OCI-LY7 (cell line): ENCODE data around the gene AK2. TPM values are rescaled to one million over a fixed set of nuclear protein-coding genes. Genes with fewer than 3 reads are reported as not detected.

Experiments
- BruUV-seq: library from RNA; stranded (reverse); fragments of 400-500 nt; replicated peaks from 2 replicates; lab custom pipeline; 2021; lab: Mats Ljungman, UMichigan
- CTCF ChIA-PET: fragments of 300-600 bp; sonication (Branson Sonifier 250); formaldehyde crosslinking; loops from one replicate; lab custom pipeline; 2022; ENCODE audit warnings: antibody characterized with exemption; ENCODE audit not compliant: unreplicated experiment; lab: Charles Lee
- POLR2A ChIA-PET: fragments of 300-600 bp; sonication (Branson Sonifier 250); formaldehyde crosslinking; loops from one replicate; lab custom pipeline; 2022; ENCODE audit warnings: antibody characterized with exemption; lab: Charles Lee
- DNase-seq: peaks from one replicate; pipeline ENCODE4 v3.0.0-alpha.2; 2015; ENCODE audit warnings: low spot score
- H2AFZ ChIP-seq: fragments of 200-600 bp; sonication (generic), shearing (Covaris generic); 2 replicates; pipeline ENCODE4 v1.6.1; 2014; ENCODE audit warnings: mild to moderate bottlenecking, antibody characterized with exemption, low read length, moderate library complexity
- H3K27ac ChIP-seq: fragments of 200-600 bp; sonication (generic); 2 replicates; pipeline ENCODE4 v1.5.1; 2014; ENCODE audit warnings: mixed run types, low read depth, mild to moderate bottlenecking, moderate library complexity, low read length, inconsistent platforms; ENCODE audit not compliant: poor library complexity, severe bottlenecking
- H3K36me3 ChIP-seq: fragments of 200-600 bp; sonication (generic); 2 replicates; pipeline ENCODE4 v1.6.1; 2014; ENCODE audit warnings: mild to moderate bottlenecking, antibody characterized with exemption, low read length, moderate library complexity, mixed read lengths; ENCODE audit not compliant: insufficient read depth
- H3K4me1 ChIP-seq: fragments of 200-600 bp; sonication (generic); 2 replicates; pipeline ENCODE4 v1.5.1; 2014; ENCODE audit warnings: mild to moderate bottlenecking, low read length; ENCODE audit not compliant: insufficient read depth, poor library complexity, severe bottlenecking
- H3K4me2 ChIP-seq: fragments of 200-600 bp; sonication (generic); 2 replicates; pipeline ENCODE4 v1.6.1; 2014; ENCODE audit warnings: mild to moderate bottlenecking, low read length
- H3K4me3 ChIP-seq: fragments of 200-600 bp; sonication (generic); 2 replicates; pipeline ENCODE4 v1.5.1; 2014; ENCODE audit warnings: mild to moderate bottlenecking, low read depth, low read length; ENCODE audit not compliant: poor library complexity, severe bottlenecking
- H3K79me2 ChIP-seq: fragments of 200-600 bp; sonication (generic); 2 replicates; pipeline ENCODE4 v1.6.1; 2016; ENCODE audit warnings: low read depth, mild to moderate bottlenecking, low read length, moderate library complexity, mixed read lengths; ENCODE audit not compliant: insufficient read depth
- H3K9me2 ChIP-seq: fragments of 200-600 bp; sonication (generic); 2 replicates; pipeline ENCODE4 v1.6.1; 2016; ENCODE audit warnings: mild to moderate bottlenecking, low read length, mixed read lengths; ENCODE audit not compliant: insufficient read depth
- H3K9me3 ChIP-seq: fragments of 200-600 bp; sonication (generic); 2 replicates; pipeline ENCODE4 v1.6.1; 2014; ENCODE audit warnings: mild to moderate bottlenecking, mixed run types, low read length, mixed read lengths
- H4K20me1 ChIP-seq: fragments of 200-600 bp; sonication (generic); 2 replicates; pipeline ENCODE4 v1.6.1; 2014; ENCODE audit warnings: mild to moderate bottlenecking, antibody characterized with exemption, low read length, moderate library complexity, mixed read lengths; ENCODE audit not compliant: insufficient read depth
- CTCF ChIP-seq: fragments of 200-600 bp; sonication (generic); conservative IDR thresholded peaks from 2 replicates; pipeline ENCODE4 v1.5.1; 2014; ENCODE audit warnings: mild to moderate bottlenecking, antibody characterized with exemption, low read length, moderate library complexity, mixed read lengths
- EZH2phosphoT487 ChIP-seq: fragments of 200-600 bp; sonication (generic); IDR thresholded peaks from 2 replicates; pipeline ENCODE4 v1.6.1; 2018; ENCODE audit warnings: low read depth, borderline replicate concordance, mild to moderate bottlenecking, mixed run types, antibody characterized with exemption, low read length, moderate library complexity, mixed read lengths
- intact Hi-C: fragments of 100-400 bp; cut with micrococcal nuclease; formaldehyde crosslinking; loops from one replicate; pipeline ENCODE4 v1.10.0; 2022; ENCODE audit not compliant: unreplicated experiment
- total RNA-seq, 2 experiments: library from RNA; depleted of rRNA in 1 of 2; stranded (reverse); fragments of >200 nt in 1 of 2; shearing (Covaris generic) in 1 of 2; gene quantifications; 2 replicates each; pipeline ENCODE4 v1.2.3, GENCODE V29; 2014 to 2022

The AK2 gene
- total RNA-seq, 2 experiments from 2014 or later = 185 to 298 TPM

GRCh38 chr1:33049371-33049770 lies 12.7 kb upstream of the AK2 start:
- CTCF ChIA-PET = no interaction called here

GRCh38 chr1:33048426-33048825 lies 11.7 kb upstream of the AK2 start:
- Histone ChIP-seq H3K9me3 (no peaks in the 10 kb centered on the region), H4K20me1 (no peaks in the 10 kb centered on the region), H3K4me3 (no peak overlapping the region), H3K79me2 (no peaks in the 10 kb centered on the region), H3K9me2 (no peaks in the 10 kb centered on the region), H2AFZ (no peak overlapping the region), H3K36me3 (no peaks in the 10 kb centered on the region), H3K4me2 (no peak overlapping the region), H3K4me1 (no peaks in the 10 kb centered on the region), H3K27ac (no peak overlapping the region)
- DNase-seq = no peak
- intact Hi-C loops = no loop called here
- ChIA-PET POLR2A (no interaction called here), CTCF (no interaction called here)
- BruUV-seq = no TSS peak
- TF ChIP-seq CTCF = no peak
- no peak for TF ChIP-seq EZH2phosphoT487

More at GRCh38 chr1:33049371-33049770, 12.7 kb upstream of the AK2 start:
- Histone ChIP-seq H3K4me3 (no peak overlapping the region), H3K4me1 (no peaks in the 10 kb centered on the region), H3K9me2 (no peaks in the 10 kb centered on the region), H3K27ac (no peak overlapping the region), H3K36me3 (no peaks in the 10 kb centered on the region), H3K79me2 (no peaks in the 10 kb centered on the region), H3K9me3 (no peaks in the 10 kb centered on the region), H2AFZ (no peak overlapping the region), H3K4me2 (no peak overlapping the region), H4K20me1 (no peaks in the 10 kb centered on the region)
- TF ChIP-seq EZH2phosphoT487 (no peak), CTCF (no peak)
- no TSS peak for BruUV-seq
- intact Hi-C loops = no loop called here
- DNase-seq = no peak
- POLR2A ChIA-PET = no interaction called here

GRCh38 chr1:33047839-33048305 lies 11.2 kb upstream of the AK2 start:
- intact Hi-C loops = no loop called here
- Histone ChIP-seq H3K36me3 (no peaks in the 10 kb centered on the region), H3K4me3 (no peak overlapping the region), H3K4me2 (no peak overlapping the region), H3K27ac (no peak overlapping the region), H2AFZ (no peak overlapping the region), H3K4me1 (no peaks in the 10 kb centered on the region), H3K9me2 (no peaks in the 10 kb centered on the region), H3K9me3 (no peaks in the 10 kb centered on the region), H3K79me2 (no peaks in the 10 kb centered on the region), H4K20me1 (no peaks in the 10 kb centered on the region)
- CTCF ChIA-PET = no interaction called here
- BruUV-seq = no TSS peak
- POLR2A ChIA-PET = no interaction called here
- no peak for DNase-seq
- TF ChIP-seq CTCF (no peak), EZH2phosphoT487 (no peak)
